Measurements from ENCODE around the gene CADM1.

The CADM1 gene

DNA sequence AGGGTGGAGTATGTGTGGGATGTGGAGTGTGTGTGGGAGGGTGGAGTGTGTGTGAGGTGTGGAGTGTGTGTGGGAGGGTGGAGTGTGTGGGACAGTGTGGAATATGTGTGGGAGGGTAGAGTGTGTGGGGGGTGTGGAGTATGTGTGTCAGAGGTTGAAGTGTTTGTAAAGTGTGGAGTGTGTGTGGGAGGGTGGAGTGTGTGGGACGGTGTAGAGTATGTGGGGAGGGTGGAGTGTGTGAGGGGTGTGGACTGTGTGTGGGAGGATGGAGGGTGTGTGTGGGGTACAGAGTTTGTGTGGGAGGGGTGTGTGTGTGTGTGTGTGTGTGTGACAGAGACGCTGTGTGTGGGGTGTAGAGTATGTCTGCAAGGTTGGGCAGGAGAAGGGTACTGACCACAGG lies 355.5 kb downstream of the CADM1 start:
- DNase-seq (ENCODE audit: low read depth) = no peak

GRCh38 chr11:115148101-115148500 lies 356.1 kb downstream of the CADM1 start:
- no peak for DNase-seq (ENCODE audit: low read depth)

GRCh38 chr11:115147243-115147807 lies 356.9 kb downstream of the CADM1 start:
- no peak for DNase-seq (ENCODE audit: low read depth)

GRCh38 chr11:115146425-115146824 lies 357.8 kb downstream of the CADM1 start:
- DNase-seq (ENCODE audit: low read depth) = no peak

DNA sequence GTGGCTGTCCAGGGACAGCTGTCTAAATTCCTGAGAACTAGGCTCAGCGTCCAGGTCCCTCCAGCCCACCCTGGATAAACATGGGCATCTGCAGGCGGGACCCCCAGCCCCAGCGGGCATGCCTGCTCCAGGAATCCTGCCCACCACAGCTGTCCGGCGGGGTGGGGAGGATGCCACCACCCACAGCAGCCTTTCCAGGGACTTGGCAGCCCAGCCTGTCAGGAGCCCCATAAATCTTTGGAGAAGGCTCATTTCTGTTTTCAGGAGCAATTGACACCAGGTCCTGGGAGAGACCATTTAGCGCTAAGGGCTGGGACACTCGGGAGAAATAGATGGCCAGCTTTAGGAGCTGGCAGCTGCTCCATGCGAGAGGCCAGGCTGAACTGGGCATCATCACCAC lies 358.9 kb downstream of the CADM1 start:
- no peak for DNase-seq (ENCODE audit: low read depth)

DNA sequence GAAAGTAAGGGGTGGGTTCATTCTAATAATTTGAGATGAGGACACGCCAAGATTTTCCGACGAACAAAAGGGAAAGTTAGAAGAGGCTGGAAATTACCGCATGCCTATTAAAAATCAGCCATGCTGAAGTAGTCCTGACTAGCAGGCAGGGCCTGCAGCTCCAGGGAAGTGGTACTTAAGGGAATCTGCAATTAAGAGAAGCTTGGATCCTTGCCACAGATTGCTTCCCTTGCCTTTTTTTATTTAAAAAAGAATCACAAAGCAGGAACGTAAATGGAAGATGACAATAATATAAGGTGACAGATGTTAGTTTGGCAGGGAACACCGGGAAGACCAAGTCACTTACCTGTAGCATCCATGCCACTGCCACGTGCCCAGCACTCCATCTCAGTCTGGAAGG lies 359.3 kb downstream of the CADM1 start:
- no peak for DNase-seq (ENCODE audit: low read depth)

GRCh38 chr11:115144014-115144413 lies 360.2 kb downstream of the CADM1 start:
- DNase-seq (ENCODE audit: low read depth) = no peak

DNA sequence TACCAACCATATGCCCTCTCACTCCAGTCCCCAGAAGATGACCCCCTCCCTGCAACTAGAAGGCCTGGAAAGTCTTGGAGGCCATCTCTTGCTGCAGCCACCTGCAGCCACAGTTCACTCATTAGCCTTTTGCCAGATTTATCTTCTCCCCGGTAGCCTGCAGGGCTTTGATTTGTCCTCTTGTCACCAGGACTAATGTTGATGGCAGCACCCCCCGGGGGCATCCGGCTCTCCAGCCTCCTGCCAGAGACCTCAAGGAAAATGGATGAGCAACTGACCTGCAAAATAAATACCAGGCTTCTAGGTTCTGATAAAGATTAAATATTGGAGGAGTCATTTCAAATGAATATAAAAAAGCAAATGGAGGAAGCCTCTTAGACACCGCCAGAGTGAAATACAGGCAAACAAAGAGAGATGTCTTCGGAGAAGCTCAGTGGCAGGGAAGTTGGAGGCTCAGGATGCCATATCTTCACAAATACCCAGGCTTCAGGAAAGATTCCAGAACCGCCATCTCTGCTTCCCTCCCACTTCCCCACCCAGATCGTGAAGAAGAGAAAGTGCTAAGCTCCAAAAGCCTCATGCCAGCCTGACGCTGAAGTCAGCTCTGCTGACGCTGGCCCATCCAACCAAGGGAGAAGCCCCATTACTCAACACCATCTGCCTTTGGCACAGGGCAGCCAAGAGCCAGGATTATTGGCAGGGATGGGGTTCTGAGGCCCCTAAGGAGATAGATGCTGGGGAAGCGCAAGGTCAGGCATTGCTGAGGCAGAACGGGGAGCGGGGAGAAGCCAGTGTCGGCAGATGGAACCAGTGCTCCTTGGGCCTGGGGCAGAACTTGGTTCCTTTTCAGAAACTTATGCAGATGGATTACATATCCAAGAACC lies 362.7 kb downstream of the CADM1 start:
- DNase-seq (ENCODE audit: low read depth) = no peak

- DNase-seq (ENCODE audit: low read depth) = no peak
These were observed 368.3 kb downstream of the CADM1 start for GRCh38 chr11:115135936-115136335.

- no peak for DNase-seq (ENCODE audit: low read depth)
These were observed 369.3 kb downstream of the CADM1 start for GRCh38 chr11:115134926-115135325.

GRCh38 chr11:115133475-115134209 lies 370.6 kb downstream of the CADM1 start:
- DNase-seq (ENCODE audit: low read depth) = no peak

DNA sequence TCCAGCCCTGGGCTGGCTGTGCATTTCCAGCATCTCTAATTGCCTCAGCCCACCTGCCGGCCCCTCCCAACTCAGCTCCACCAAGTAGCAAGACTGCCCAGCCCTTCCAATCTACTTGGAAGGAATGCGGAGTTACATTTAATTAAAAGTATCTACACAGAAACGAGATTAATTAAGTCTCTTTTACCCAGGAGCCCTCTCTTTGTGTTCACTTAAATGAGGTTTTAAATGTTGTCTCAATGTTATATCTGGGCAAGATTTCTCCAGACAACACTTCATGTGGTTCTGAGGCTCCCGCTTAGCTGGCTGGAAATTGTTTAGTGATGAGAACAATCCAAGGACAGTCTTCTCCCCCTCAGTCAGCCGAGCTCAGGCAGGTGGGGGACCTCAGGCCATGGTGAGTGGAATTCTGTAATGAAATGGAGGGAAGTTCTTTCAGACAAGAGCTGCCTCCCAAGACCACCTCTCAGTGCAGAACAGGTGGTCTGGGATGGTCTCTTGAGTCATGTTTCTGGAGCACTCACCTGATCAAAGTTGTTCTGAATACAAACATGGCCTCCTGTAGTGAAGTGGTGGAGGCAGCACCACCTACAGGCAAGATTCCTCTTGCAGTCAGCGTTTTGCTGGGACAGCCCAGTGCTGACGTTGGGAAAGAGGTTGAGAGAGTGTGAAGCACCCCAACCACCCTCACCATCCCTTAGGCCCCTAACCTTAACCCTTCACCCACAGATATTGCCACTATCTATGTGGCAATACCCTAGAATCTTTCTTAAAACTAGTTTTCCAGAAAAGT lies 371.6 kb downstream of the CADM1 start:
- DNase-seq (ENCODE audit: low read depth) = no peak

- no peak for DNase-seq (ENCODE audit: low read depth)
These were observed 374.5 kb downstream of the CADM1 start for GRCh38 chr11:115129473-115130289.

GRCh38 chr11:115128226-115128625 lies 376.0 kb downstream of the CADM1 start:
- DNase-seq (ENCODE audit: low read depth) = no peak

GRCh38 chr11:115127790-115128189 lies 376.4 kb downstream of the CADM1 start:
- DNase-seq (ENCODE audit: low read depth) = no peak

DNA sequence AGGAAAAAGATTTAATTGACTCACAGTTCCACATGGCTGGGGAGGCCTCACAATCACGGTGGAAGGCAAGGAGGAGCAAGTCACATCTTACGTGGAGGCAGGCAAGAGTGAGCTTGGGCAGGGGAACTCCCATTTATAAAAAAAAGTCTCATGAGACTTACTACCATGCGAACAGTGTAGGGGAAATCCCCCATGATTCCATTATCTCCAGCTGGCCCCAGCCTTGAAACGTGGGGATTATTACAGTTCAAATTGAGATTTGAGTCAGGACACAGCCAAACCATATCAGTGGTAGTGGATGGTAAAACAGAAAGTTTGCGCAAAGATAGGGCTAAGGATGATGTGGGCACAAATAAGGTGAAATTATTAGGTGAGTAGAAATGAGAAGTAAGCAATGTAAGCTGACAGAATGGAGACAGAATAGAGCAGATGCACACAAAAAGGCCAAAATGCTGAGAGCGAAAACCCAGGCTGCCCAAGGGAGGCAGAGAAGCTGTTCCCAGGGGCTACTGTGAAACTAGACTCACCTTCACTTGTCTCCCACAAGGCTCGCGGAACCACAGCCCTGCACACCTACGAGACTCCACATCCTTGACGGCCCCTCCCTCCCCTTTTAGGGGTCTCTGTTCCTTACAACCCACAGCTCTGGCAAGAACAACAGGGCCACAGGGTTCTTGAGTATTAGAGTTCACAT lies 377.6 kb downstream of the CADM1 start:
- DNase-seq (ENCODE audit: low read depth) = no peak

DNA sequence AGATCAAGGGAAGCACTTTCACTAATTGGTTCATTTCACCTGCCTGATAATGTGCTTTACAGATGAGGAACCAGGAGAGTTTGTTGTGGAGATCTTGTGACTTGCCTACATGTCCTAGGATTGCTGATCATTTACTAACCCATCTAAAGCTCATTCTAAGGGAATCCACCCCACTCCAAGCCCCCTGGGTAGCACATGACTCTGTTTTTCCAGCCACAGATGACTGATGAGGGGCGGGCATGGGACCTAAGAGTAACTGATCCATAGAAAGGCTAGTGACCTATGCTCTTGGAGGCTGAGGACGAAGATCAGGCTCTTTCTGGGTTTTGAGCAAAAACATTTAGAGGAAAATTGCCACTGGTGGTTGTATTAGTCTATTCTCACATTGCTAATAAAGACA lies 378.1 kb downstream of the CADM1 start:
- DNase-seq (ENCODE audit: low read depth) = no peak

GRCh38 chr11:115124786-115125185 lies 379.4 kb downstream of the CADM1 start:
- DNase-seq (ENCODE audit: low read depth) = no peak

GRCh38 chr11:115123641-115124040 lies 380.6 kb downstream of the CADM1 start:
- no peak for DNase-seq (ENCODE audit: low read depth)

DNA sequence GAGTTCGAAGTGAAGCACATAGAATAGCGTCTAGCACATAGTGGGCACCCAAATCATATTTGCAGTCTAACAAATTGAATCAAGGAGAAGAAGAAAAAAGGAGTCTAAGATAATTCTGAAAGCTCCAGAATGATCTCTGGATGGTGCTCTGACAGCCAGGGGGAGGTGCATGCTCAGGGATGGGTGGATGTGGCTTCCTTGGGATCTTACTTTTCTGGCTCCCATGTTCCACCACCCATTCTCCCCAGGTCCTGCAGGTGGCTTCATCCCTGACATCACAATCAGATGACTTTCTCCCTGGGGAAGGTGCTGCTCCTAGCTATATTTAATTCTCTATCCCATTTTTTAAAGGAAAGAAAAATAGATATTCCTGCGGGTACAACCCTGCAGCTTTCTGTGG lies 381.9 kb downstream of the CADM1 start:
- DNase-seq (ENCODE audit: low read depth) = no peak

All from stimulated activated CD8-positive, alpha-beta memory T cell treated with anti-CD3 and anti-CD28 coated beads, Interleukin-15, amount 100 ng/mL, for 24 hours (primary cell).